GM19025 (cell line): Measurements from ENCODE around the gene NAV2.

ENCODE experiments used
- ATAC-seq: cut with Tn5 transposase; IDR thresholded peaks from one replicate; pipeline ENCODE4 v1.9.1; 2021; ENCODE audit warnings: mild to moderate bottlenecking, low read depth, moderate library complexity; ENCODE audit not compliant: unreplicated experiment

NAV2 gene

GRCh38 chr11:20157728-20158127 is 445.1 kb downstream of the NAV2 start:
- no peak for ATAC-seq

GRCh38 chr11:20158597-20159257 is 446.1 kb downstream of the NAV2 start:
- no peak for ATAC-seq

- ATAC-seq, result no peak
These were observed 447.1 kb downstream of the NAV2 start for GRCh38 chr11:20159466-20160381.

GRCh38 chr11:20160425-20161229 is 448.0 kb downstream of the NAV2 start, which contains the start of gene DBX1:
DBX1 (minus strand) TSS chr11:20160475; CDS start chr11:20160324, 151 bp downstream.
- ATAC-seq, result no peak

DNA sequence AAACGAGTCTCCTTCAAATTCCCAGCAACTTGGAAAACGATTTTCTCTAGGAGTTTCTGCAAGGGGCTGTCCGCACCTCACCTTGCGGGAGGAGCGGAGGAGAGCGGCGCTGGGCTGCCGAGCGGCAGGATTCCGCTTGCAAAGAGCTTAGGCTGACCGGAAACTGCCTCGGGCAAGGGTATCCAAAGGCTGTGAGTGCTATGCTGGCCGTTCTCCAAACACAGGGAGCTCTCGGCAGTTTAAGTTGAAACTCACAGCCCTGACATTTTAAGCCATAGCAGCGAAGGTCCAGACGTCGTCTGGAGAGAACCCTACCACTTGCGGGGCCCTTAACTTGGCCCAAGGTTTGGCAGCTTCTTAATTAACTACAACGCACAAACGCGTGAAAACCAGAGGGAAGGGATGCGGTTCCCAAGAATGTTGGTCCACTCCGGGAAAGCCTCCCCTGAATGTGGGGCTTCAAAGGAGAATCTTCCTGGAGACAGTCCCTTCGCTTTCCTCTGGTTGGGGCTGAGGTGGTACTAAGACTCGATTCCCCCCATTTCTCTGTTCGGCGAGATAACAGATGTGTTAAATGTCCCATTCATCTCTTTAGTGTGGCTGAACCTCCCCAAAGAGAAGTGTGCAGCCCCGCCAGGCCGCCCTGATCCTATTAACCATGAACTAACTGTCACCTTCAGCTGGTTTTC is 448.7 kb downstream of the NAV2 start:
- no peak for ATAC-seq

GRCh38 chr11:20161923-20162744 is 449.5 kb downstream of the NAV2 start:
- no peak for ATAC-seq

DNA sequence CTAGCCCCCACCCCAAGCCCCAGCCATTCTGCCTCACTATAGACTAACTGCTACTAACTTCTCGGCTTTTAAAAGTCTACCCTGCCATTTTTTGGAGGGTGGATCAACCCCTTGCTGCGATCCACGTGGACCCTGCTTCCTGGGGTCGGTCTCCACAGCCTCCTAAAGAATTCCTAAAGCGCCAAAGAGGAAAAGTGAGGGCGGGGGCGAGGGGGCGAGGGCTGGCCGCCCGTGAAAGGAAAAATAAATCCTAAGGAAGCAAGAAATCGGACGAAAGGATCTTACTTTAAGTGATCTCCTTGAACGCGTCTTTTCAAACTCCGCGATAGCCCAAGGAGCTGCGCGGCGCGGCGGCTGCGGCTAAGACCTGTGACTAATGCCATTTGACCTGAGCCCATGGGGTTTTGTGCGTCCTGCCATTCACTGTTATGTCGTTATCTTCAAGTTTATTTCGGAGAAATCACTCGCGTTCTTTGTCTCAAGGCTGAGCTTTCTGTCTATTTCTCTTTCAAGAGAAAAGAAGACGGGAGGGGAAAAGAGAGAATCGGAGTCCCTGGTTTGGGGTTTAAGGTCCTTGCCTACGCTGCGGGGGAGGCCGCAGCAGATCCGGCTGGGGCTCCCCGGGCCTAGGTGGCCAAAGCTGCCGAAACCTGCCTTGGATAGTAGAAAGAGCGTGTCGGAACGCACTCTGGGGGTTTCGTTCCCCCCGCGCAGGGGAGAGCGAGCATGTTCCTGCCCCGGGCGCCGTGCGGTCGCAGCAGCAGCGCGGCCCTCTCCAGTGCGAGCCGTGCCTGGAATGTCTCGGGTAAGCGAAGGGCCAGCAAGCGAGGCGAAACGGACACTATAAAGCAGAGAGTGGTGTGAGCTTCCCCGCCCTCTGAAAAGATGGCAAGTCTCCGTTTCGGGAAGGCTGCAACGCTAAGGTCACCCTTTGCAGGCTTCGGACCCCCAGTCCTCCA is 450.5 kb downstream of the NAV2 start:
- no peak for ATAC-seq

DNA sequence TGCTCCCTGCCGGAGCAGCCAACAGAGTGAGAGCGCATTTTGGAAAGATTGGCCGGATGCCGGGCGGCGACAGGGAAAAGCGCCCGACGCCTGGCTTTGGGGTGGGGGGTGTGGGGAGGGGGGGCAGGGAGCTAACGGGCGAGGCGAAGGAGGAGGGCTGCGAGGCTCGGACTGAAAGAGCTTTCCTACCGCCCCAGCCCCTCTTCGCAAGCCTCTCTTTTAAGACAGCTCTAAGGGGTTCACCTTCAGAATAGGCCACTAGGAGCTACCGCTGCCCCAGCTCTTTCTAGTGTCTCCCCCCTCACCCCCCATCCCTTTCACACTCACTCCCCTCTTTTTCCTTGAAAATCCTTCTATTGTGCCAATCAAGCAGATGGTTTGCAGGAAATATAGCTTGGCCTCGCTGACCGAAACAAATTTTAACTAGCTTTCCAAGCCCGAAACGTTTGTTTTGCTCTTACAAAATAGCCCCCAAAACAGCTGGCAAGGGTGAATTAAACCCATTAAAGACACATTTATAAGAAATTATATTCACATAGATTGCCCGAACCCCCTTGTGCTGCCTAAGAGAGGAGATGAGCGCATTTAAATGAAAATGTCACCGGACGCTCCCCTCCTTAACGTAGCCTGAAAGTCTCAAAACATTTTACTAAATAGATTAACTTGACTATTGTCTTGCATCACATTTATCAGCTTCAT is 451.3 kb downstream of the NAV2 start:
- no peak for ATAC-seq
